ENCODE data around the gene TSPAN9. TPM values are rescaled to one million over a fixed set of nuclear protein-coding genes. Genes with fewer than 3 reads are reported as not detected.

The TSPAN9 gene
- total and polyA plus RNA-seq, 9 donors, result 24.9 to 72.3 (median 55.7) TPM

DNA sequence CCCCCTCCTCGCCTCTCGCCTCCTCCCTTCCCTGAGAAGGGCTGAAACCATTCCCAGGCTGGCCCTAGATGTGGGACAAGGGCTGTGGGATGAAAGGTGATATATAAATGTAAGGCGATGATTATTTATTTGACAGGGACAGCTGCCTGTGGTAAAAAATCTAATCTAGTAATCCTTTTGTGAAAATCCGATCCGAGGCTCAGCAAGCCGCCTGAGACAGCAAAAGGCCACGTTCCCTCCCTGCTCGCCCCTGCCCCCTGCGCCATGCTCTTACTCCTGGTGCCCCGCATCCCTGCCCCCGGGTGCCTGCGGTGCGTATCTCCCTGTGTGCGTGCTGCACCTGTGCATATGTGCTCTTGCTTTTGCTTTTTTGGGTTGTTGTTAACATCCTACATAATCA, 65.2 kb downstream of the TSPAN9 start:
- TF ChIP-seq EP300 (IDR thresholded peaks at IDR 0.05) (no peak), POLR2A (IDR thresholded peaks at IDR 0.05) (no peak)
- TF ChIP-seq, protein P1, sequence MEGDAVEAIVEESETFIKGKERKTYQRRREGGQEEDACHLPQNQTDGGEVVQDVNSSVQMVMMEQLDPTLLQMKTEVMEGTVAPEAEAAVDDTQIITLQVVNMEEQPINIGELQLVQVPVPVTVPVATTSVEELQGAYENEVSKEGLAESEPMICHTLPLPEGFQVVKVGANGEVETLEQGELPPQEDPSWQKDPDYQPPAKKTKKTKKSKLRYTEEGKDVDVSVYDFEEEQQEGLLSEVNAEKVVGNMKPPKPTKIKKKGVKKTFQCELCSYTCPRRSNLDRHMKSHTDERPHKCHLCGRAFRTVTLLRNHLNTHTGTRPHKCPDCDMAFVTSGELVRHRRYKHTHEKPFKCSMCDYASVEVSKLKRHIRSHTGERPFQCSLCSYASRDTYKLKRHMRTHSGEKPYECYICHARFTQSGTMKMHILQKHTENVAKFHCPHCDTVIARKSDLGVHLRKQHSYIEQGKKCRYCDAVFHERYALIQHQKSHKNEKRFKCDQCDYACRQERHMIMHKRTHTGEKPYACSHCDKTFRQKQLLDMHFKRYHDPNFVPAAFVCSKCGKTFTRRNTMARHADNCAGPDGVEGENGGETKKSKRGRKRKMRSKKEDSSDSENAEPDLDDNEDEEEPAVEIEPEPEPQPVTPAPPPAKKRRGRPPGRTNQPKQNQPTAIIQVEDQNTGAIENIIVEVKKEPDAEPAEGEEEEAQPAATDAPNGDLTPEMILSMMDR (IDR thresholded peaks at IDR 0.05), result no peak
- Histone ChIP-seq H3K4me1 (ENCODE audit: insufficient read depth) (peaks cover 25% of the 10 kb centered on the region), H3K27ac (no peak overlapping the region), H3K27me3 (no peaks in the 10 kb centered on the region), H3K36me3 (no peaks in the 10 kb centered on the region), H3K9me3 (no peaks in the 10 kb centered on the region), H3K4me3 (no peak overlapping the region)
- intact Hi-C loops (cut with DNase I), result loop anchor here in 1 of 4 donors (5.0 kb wide), 1 partner anchor 120 kb away; no protein-coding TSS in a partner anchor
- DNase-seq, result no peak
- 91 to 92% (median 91%) methylated on average over 14 of the region's 14 CpGs for WGBS, 3 donors

DNA sequence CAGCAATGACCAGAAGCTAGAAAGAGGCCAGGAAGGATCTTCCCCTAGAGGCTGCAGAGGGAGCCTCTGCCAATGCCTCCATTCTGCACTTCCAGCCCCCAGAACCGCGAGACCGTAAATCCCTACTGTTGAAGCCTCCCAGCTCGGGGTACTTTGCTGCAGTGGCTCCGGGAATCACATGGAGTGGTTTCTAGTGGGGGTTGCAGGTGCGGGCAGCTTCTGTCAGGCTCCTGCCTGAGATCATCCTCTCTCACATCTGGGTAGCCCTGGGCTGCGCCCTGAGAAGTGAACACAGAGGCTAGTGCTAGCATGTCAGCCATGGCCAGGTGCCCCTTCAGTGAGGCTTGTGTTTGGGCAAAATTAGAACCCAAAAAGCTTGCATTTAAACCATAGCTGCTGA, 67.3 kb downstream of the TSPAN9 start:
- DNase-seq, result no peak

DNA sequence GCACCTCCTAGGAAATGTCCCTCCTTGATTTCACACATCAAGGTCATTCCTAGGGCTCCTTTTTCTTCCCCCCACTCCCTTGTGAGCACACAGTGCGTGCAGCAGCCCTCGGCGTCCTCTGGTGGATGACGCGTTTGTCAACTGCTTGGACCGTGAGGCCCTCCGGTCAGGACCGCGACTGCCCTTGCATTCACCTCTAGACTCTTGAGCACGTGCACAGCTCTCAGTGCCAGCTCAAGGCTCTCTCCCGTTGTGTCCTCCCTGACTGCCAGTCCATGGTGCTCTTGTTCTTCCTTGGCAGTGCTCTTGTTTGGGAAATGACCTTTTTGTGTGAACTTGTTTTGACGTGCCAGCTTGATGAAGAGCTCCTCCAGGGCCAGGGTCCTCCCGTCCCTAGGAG, 67.9 kb downstream of the TSPAN9 start:
- intact Hi-C loops (cut with DNase I), result no loop called here
- Histone ChIP-seq H3K4me1 (ENCODE audit: insufficient read depth) (peaks cover 17% of the 10 kb centered on the region), H3K4me3 (no peak overlapping the region), H3K9me3 (no peaks in the 10 kb centered on the region), H3K27ac (no peak overlapping the region), H3K27me3 (no peaks in the 10 kb centered on the region), H3K36me3 (no peaks in the 10 kb centered on the region)
- TF ChIP-seq EP300 (IDR thresholded peaks at IDR 0.05) (no peak), POLR2A (IDR thresholded peaks at IDR 0.05) (no peak)
- TF ChIP-seq, protein P1 (IDR thresholded peaks at IDR 0.05), result no peak
- no peak for DNase-seq
- WGBS, 3 donors, result 83 to 88% (median 88%) methylated on average over 13 of the region's 13 CpGs

More for the DNA sequence above, 67.3 kb downstream of the TSPAN9 start:
- Histone ChIP-seq H3K27me3 (no peaks in the 10 kb centered on the region), H3K27ac (no peak overlapping the region), H3K4me1 (ENCODE audit: insufficient read depth) (peaks cover 22% of the 10 kb centered on the region), H3K9me3 (no peaks in the 10 kb centered on the region), H3K36me3 (no peaks in the 10 kb centered on the region), H3K4me3 (no peak overlapping the region)
- TF ChIP-seq EP300 (IDR thresholded peaks at IDR 0.05) (no peak), POLR2A (IDR thresholded peaks at IDR 0.05) (no peak)
- TF ChIP-seq, protein P1 (IDR thresholded peaks at IDR 0.05), result no peak
- intact Hi-C loops (cut with DNase I), result loop anchor here in 1 of 4 donors (5.0 kb wide), 1 partner anchor 118 kb away; no protein-coding TSS in a partner anchor
- 94 to 99% (median 96%) methylated on average over 7 of the region's 7 CpGs for WGBS, 3 donors

DNA sequence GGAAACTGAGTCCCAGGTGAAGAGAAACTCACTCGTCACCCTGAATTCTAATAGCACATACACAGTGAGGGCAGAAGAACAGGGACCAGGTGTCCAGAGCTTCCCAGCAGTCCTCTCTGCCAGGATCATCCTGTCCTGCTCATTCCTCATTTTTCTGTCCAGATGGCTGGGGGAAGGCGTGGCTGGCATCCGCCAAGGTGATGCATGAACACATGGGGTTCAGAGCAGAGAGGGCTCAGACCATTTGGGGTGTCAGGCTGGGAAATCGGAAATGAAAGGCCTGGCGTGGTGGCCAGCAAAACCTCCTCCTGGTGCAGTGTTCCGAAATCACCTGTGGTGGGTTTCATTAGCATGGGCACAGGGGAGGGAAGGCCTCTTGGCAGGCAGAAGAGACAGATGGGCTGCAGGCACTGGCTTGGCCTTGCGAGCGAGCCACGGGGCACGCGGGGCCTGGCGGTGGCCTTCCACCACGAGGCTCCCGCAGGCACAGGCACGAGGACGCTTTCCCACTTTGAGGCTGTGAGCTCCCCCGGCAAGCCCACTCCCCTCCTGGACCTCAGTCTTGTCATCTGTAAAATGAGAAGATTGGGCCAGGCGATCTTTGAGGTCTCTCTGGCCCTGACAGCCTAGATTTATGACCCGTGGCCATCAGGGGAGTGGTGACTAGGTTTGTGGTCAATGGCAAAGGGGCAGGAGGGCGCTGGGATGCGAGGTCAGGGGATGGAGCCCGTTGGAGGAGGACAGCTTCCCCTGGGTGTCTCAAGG, 68.5 kb downstream of the TSPAN9 start:
- Histone ChIP-seq H3K27me3 (no peaks in the 10 kb centered on the region), H3K4me1 (ENCODE audit: insufficient read depth) (peaks cover 15% of the 10 kb centered on the region), H3K4me3 (no peak overlapping the region), H3K36me3 (no peaks in the 10 kb centered on the region), H3K9me3 (no peaks in the 10 kb centered on the region), H3K27ac (no peak overlapping the region)
- WGBS, 3 donors, result 90 to 94% (median 92%) methylated on average over 22 of the region's 22 CpGs
- DNase-seq, result no peak
- TF ChIP-seq POLR2A (IDR thresholded peaks at IDR 0.05), result no peak
- TF ChIP-seq, protein P1 (IDR thresholded peaks at IDR 0.05), result no peak
- TF ChIP-seq EP300 (IDR thresholded peaks at IDR 0.05), result no peak
- intact Hi-C loops (cut with DNase I), result no loop called here
